Hematopoietic multipotent progenitor cell treated with erythropoietin and hydrocortisone succinate and interleukin-3 and kit ligand, for 15 days (in vitro differentiated cells): ENCODE measurements around the gene LYZ.
A peak's percentile ranks its signal among the peaks of the same experiment; 100 is the strongest.

Source experiments
- DNase-seq: peaks from one replicate; pipeline ENCODE4 v3.0.0-alpha.2; 2015; ENCODE audit warnings: low spot score

The LYZ gene

DNA sequence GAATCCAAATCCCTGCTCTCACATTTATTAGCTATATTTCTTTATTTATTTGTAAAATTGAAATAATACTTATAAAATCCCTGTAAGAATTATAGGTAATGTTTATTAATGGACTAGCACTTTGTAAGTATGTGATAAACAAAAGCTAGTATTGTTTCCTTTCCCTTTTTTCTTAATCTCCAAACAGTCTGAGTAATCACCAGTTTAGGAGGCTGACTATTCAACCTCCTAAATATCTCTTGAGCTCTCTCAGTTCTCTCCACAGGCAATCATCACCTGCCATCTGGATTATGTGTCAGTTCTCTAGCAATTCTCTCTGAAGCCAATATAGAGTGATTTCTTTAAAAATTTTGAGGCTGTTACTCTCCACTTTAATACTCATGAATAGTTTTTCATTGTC is 9.2 kb upstream of the LYZ start:
- no peak for DNase-seq

DNA sequence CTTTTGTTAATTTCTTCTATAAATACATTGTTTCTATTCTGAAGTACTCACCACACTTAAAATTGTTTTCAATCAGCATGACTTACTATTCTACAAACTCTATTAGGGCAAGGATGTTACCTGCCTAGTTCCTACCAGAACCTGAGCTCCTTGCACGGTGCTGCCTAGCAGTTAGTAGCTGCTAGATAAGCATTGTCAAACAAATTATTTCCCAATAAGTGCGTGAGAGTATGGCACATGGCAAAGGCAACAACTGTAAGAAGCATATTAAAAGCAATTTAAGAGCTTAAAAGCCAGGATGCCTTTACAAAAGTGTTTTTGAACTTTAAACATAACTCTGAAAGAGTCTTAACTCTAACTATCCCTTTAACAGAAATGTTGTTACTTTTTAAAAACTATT is 8.2 kb upstream of the LYZ start:
- no peak for DNase-seq

DNA sequence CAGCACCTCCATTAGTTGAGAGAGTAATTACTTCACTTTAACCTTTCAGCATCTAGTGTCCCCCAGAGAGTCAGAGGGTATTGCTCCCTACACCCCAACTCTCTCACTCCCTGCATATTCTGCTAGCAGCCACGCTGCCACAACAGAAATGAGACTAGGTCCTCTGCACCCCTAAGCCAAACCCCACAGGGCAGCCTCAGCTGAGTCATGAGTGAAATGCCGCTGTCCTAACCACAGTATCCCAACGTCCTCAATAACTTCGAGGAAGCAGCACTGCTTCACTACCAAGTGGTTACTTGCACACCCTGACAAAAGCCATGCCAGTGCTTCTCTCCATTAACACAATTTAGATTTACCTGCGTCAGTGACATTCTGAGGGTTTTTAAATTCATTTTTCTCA is 6.9 kb upstream of the LYZ start:
- DNase-seq = no peak

DNA sequence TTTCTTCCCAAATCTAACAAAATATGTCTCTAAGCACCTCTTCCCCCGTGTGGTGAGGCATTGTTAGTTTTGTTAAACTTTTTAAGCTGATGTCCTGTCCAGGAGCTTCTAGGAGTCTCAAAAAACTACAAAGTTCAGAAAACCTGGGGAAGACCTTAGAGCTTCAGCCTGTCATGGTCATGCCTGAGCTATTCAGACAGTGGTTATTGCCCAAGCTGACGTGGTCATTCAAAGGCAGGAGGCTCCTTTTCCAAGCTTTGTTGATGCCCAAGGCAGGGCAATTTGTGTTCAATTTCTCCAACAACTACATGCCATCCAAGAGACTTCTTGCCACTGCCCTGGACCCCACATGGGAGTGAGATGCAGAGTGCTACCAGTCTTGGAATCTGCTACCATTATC is 5.8 kb upstream of the LYZ start:
- DNase-seq = no peak

DNA sequence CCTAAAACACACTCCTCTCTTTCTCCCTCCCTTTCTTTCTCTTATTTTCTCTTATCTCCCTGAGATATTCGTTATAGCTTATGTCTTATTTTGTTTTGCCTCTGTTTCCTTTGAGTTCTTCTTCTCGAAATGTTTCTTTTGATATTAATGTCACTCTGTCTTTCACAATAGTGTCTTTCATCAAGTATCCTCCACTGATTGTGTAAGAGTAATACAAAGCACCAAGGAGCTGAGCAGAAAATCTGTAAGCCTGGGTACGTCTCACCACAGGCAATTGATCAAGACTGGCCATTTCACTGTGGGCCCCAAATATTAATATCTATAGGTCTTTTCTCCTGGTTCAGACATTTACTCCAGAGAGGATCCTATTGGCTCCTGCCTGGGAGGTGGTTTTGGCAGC is 4.8 kb upstream of the LYZ start:
- DNase-seq = no peak

DNA sequence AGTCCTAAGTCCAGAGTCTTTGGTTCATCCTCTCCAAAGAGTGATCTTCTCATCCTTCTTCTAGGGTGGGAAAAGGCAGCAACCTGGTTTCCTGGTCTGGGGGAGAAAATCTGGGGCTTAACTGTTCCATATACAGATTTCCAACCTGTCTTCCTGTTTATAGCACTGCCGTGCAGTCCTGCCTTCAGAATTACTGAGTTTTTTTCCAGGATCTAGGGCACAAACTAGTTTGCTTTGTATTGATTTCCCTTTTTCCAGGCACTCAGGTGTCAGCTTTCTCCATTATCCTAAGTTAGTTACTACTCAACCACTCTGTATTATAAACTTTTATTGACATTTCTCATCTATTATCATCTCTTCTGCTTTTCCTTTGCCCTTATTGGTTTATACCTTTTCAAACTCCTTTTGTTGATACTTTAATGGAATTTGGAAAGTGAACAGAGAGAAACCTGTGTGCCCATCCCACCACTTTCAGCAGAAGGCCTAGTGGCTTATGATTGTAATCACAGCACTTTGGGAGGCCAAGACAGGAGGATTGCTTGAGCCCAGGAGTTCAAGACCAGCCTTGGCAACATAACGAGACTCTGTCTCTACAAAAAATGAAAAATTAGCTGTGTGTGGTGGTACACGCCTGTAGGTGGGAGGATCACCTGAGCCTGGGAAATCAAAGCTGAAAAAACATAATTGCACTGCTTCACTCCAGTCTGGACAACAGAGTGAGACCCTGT is 4.1 kb upstream of the LYZ start:
- no peak for DNase-seq

DNA sequence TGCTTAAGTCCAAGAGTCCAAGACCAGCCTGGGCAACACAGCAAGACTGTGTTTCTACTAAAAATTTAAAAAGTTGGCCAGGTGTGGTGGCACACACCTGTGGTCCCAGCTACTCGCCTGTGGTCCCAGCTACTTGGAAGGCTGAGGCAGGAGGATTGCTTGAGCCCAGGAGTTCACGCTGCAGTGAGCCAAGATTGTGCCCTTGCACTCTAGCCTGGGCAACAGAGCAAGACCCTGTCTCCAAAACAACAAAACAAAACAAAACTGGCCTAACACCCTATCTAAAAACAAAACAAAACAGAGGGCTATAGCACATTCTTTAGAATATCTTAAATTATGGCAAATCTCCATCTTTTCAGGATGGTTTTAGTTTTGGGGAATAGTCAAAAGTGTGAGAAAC is 3.1 kb upstream of the LYZ start:
- DNase-seq = no peak

DNA sequence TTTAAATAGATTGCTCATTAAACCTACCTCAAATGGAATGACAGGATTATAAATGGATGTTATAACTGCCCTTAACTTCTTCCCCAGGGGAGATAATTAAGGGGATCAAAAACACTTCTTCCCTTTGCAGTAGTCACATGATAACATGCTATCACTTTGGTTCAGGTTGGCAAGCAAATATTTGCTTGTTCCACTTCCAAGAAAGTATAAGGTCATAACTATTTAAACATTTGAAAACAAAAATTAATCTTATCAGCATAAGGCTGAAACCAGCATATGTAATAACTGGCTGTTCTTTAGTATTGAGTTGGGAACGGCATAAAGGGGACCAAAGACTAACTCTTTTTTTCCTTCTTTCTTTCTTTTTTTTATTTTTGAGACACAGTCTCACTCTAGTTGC is 2.4 kb upstream of the LYZ start:
- peak; percentile 56 for DNase-seq

DNA sequence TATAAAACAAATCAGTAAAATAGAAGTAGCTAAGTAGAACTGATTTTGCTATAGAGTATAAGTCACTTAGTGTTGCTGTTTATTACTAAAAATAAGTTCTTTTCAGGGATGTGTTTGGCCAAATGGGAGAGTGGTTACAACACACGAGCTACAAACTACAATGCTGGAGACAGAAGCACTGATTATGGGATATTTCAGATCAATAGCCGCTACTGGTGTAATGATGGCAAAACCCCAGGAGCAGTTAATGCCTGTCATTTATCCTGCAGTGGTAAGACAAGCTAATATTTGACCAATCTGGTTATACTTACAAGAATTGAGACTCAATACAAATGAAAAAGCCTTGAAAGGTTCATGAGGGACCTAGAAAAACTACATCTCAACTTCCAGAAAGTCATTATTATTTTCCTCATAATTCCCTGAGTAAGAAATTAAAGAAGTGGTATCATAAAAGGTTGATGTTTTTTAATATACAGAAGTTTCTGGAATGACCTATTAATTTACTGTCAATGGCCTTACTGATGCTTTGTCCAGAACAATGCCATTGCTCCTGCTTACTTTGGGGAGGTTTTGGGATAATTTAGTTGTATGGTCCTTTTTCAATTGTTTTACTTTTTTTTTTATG is 1.9 kb downstream of the LYZ start:
- DNase-seq = no peak

DNA sequence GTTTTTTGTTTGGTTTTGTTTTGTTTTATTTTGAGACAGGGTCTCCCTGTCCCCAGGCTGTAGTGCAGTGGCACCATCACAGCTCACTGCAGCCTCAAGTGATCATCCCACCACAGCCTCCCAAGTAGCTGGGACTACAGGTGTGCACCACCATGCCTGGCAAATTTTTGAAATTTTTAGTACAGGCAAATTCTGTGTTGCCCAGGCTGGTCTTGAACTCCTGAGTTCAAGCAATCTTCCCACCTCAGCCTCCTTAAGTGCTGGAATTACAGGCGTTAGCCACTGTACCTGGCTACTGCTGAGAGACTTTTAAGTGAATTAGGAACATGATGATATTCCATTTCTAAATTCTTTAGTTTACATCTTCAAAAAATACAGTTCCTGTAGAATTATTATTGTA is 2.6 kb downstream of the LYZ start:
- no peak for DNase-seq

DNA sequence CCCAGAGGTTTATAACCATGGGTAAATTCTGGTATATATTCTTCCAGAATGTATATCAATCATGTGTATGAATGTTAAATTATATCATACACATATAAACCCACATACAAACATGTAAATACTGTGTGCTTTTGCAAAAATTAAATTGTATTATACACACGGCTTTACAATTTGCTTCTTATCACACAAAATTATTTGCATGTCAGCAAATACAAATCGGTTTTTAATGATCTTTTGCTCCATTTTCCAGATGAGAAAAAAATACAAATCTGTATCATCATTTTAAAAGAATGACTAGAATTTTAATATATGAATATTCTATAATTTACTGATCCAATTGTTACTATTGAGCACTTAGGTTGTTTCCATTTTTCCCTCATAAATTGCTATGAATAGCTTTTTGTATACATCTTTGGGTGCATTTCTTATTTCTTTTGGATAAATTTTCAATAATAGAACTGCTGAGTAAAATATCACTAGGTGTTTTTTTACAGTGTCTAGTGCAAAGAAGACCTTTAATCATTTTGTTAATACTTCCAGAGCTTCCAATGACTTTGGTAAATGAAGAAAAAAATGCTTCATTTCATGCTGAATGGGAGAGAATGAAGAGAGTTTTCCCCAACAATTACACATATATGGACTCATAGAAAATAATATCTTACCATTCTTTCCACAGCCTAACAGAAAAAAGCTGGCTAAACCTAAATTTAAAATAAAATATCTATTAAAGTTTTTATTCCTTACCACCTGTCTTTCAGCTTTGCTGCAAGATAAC is 3.5 kb downstream of the LYZ start:
- no peak for DNase-seq

DNA sequence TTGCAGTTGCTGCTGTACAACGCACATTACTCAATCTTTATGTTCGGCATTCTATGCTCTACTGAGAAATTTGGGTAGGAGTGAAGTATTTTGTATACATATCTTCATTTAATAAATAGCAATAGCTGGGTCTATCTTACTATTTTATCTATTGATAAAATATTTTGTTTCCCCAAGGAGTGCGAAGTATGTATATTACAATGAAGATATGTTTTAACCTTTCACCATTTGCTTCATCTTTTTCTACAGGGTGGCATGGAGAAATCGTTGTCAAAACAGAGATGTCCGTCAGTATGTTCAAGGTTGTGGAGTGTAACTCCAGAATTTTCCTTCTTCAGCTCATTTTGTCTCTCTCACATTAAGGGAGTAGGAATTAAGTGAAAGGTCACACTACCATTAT is 4.7 kb downstream of the LYZ start:
- no peak for DNase-seq

DNA sequence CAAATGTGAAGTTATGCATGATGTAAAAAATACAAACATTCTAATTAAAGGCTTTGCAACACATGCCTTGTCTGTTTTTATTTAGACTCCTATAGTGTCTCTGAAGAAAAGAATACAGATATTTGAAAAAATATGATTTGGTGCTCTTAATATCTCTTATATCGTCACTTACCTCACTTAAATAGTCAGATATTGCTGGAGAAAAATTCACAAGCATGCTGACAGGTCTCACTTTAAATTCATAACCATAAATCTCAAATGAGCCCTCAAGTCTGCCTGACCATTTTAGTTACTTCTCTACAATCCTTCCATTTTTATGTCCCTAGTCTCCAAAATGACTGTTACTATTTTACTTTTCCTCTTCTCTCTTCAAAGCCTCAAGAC is 6.0 kb downstream of the LYZ start:
- DNase-seq = no peak

DNA sequence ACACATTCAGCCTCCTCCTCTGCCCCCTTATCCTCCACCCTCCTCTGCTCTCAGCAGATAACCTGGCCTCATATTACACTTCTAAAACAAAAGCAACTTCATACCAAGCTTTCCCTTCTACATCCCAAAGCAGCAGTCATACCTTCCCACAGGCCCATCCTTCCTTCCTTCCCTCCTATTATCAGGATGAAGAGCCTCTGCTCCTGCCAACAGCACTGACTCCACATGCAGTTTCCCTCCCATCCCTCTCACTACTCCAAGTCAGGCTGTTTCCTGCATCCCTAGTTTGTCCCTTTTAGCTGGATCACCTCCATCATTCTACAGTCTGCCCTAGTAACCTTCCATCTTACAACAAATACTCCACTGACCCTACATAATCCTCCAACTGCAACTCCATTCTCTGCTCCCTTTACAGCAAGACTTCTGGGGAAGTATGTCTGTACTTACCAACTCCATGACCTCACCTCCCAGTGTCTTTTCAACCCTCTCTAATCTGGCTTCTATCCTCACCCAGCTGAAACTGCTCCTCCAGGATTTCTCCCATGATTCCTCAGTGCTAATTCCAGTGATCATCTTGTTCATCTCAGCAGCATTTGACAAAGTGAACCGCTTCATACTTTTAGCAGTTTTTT is 6.5 kb downstream of the LYZ start:
- DNase-seq = peak; percentile 46

DNA sequence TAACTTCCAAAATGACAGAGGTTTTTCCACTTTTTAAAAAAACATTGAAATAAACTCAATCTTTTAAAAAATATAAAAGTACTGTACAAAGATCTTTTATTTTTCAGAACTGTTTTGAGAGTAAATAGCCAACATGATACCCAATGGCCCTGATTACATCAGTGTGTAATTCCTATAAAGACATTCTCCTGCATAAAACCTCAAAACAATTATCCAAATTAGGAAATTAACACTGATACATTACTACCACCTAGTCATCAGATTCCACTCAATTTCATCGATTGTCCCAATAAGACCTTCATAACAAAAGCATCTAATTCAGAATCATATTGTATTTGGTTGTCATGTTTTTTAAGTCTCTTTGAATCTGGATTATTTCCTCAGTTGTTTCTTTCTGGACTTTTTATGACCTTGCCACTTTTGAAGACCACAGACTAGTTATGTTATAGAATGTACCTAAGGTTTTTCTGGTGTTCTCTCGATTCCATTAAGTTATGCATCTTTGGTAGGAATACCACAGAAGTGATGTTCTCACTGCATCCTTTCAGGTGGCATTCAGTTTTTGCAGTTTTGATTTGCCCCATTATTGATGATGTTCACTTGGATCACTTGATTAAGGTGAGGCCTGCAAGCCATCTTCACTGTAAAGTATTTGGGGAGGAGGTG is 7.3 kb downstream of the LYZ start:
- no peak for DNase-seq

DNA sequence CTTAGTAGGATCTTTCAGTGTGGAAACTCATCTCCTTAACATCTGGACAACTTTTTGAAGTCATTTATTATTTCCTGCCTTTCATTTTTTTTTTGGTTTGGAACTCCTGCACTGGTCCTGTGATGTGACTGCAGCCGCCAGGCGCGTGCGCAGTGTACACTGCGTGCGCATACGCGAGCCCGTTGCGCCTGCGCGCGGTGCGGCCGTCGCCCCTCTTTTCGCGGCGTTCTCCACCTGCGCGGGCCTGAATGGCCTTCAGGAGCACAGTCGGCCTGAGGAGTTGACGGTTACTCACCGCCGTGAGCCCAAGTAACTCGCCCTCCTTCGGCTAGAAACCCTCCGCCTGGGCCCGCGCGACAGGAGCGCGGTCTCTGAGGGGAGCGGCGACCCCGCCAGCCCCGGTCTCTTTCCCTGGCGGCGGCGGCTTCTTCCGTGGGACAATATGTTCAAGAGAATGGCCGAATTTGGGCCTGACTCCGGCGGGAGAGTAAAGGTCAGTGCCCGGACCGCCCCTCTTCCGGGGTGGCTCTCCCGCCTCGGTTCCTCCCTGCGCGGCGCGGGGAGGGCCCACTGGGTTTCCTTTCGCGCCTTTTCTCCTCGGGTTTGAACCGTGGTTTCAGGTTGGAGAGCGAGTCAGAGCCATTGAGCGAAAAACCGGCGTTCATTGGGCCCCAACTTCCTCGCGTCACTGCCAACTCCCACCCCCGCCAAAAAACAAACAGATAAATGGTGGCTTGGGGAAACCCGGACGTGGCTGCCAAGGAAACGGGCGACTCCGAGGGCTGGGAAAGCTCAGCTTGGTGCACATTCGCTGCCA is 11.6 kb downstream of the LYZ start, which contains the start of gene YEATS4:
Gene YEATS4, plus strand, starts transcription at position 213 of the 817 bp plus-strand sequence. Its CDS starts 230 bp downstream, at position 443.
- peak; percentile 92 for DNase-seq

DNA sequence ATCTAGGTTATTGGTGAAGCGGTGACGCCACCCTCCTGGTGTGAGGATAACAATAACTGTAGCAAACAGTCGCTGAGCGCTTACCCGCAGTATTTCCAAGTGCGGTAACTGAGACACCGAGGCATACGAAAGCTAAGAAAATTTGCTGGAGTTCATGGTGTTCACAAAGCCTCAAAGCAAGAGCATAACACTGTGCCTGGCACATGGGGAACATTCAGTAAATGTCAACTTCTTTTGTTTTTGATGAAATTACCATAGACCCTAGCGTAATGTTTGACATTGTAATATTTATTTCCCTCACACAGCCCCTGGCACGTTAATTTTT is 12.1 kb downstream of the LYZ start:
- DNase-seq = no peak

DNA sequence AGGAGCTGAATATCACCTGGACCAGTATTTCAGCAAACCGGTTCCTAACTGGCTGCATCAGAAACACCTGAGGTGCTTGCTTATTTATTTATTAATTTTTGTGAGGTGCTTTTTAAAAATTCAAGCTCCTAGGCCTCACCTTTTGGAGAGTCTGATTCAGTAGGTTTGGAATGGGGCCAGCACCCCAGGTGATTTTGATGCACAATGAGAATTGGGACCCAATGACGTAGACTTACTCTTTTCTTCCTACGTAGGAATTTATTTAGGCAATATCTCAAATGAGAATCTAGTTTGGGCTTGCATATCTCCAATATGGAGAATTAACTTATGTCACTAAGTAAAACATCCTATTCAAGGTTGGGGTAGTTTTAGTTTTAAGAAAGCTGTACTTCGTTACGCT is 18.6 kb downstream of the LYZ start:
- no peak for DNase-seq

DNA sequence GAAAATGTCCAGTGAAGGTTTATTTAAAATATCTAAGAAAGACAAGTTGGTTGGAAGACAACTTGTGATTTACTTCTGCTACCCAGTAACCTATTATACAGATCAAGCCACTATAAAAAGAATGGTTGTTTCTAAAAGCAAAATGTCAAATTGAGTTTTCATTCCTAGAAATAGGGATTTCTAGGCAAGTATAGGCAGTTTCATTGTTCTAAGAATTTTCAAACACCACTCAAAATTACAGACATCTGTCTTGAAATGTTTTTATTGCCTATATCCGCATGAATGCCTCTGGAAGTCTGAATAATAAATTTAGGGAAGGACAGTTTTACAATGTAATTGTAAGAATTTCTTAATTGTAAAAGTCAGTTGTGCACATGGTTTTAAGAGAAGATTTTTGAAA is 20.0 kb downstream of the LYZ start:
- DNase-seq = no peak

DNA sequence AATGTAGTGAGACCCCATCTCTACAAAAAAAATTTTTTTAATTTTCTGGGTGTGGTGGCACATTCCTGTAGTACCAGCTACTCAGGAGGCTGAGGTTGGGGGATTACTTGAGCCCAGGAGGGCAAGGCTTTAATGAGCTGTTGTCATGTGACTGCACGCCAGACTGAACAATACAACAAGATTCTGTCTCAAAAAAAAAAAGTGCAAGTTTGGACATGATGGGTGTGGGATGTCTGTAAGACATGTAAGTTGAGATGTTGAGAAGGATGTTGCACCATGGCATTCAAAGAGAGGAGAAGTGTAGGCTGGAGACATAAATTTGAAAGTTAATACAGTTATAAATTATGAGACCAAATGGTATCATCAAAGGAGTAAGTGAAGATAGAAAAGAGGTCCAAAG is 34.9 kb downstream of the LYZ start:
- DNase-seq = no peak

DNA sequence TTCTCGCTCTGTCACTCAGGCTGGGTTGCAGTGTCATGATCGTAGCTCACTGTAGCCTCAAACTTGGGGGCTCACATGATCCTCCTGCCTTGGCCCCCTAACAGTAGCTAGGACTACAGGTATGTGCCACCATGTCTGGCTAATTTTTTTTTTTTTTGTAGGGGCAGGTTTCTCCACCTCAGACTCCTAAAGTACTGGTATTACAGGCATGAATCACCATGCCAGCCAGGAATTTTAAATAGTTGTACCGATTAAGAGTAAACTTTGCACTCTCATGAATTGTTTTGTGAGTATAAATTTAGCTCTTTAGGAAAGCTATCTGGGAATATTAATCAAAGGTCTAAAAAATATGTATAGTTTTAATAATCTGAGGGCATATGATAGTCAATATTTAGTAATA is 36.9 kb downstream of the LYZ start:
- DNase-seq = no peak

DNA sequence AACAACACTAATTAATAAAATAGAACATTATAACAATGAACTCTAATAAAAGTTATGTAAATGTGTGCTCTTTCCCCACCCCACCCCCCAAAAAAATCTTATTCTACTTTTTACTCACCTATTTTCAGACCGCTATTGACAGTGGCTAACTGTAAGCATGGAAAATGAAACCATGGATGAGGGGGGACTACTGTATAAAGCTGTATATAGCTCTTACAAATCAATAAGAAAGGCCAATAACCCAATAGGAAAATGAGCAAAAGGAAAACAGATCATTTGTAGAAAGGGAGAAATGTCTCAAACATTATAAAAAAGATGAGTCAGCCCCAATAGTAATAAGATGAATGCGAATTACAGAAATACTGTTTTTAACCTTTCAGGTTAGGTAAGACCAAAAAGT is 38.7 kb downstream of the LYZ start:
- DNase-seq = no peak
